UCSD-AML1 (cell line): Measurements from ENCODE around the gene BMP8A.
A peak's percentile ranks its signal among the peaks of the same experiment; 100 is the strongest.
"Not testable (repeated sequence)": the region's sequence is repeated elsewhere in the genome, so short reads cannot be mapped to it uniquely, and the experiment has no call there.

Source experiments
- DNase-seq: peaks from one replicate; lab custom pipeline; 2025; ENCODE audit not compliant: unreplicated experiment; lab: John Stamatoyannopoulos, UW

Gene BMP8A

DNA sequence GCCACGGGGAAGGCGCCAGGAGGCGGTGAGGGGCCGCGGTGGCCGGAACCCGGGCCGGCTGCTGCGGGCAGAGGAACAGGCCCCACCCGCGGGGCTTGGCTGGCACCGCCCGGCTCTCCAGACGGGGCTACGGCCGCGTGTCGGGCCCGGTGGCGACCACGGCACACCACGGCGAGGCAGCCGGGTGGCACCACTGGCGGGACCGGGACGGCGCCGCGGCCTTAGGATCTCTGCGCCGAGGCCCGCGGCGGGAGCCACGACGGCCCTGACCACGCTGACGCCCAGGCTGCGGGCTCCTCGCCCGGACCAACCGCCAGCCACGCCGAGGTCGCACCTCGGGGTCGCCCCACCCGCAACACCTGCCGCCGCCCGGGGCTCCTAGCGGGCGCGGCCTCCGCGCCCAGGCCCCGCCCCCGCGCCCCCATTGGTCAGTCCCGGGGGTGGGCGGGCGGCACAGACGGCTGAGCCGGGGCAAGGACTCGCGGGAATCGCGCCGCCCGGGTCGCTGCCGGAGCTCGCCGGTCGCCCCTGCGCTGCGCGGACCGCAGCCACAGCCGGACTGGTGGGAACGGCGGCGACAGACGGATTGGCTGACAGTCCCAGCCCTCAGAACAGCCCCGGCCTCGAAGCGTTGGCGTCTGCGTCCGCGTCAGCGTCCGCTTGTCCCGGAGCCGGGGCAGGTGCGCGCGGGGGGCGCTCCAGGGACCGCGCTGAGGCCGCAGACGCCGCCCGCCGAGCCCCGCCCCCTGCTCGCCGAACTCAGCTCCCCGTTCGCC, at the start of gene BMP8A:
BMP8A (plus strand) TSS at position 491 of the 776 bp plus-strand sequence. CDS start 356 bp downstream, outside the sequence.
- peak; percentile 73 for DNase-seq

DNA sequence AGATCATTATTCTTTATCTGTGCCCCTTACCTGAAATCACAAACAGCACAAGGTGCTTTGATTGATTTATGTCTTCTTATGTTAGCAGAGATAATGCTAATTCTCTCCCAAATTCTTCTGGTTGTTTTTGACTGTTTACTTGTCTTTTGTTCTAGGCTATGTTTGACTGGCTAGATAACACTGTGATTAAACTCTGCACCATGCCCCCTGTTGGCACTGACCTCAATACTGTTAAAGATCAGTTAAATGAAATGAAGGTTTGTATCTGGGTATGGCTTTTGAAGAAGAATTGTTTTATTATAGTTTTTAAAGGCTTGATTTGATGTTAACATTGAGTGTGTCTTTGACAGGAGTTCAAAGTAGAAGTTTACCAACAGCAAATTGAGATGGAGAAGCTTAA, 49.6 kb upstream of the BMP8A start:
- DNase-seq, result no peak

DNA sequence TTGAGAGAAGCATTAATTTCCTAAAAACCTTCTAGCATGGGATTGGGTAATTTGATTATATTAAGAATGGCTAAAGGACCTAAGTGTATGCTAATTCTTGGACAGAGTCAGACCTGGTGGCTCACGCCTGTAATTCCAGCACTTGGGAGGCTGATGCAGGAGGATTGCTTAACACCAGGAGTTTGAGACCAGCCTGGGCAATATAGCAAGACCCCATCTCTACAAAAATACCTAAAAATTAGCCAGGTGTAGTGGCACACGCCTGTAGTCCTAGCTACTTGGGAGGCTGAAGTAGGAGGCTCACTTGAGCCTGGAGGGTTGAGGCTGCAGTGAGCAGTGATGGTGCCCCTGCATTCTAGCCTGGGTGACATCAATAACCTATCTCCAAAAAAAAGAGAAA, 45.9 kb upstream of the BMP8A start:
- DNase-seq, result no peak

- DNase-seq, result no peak
Observed at GRCh38 chr1:39446986-39447567, 44.4 kb upstream of the BMP8A start.

- DNase-seq, result not testable (repeated sequence)
Observed at GRCh38 chr1:39450041-39450440, 41.4 kb upstream of the BMP8A start.

DNA sequence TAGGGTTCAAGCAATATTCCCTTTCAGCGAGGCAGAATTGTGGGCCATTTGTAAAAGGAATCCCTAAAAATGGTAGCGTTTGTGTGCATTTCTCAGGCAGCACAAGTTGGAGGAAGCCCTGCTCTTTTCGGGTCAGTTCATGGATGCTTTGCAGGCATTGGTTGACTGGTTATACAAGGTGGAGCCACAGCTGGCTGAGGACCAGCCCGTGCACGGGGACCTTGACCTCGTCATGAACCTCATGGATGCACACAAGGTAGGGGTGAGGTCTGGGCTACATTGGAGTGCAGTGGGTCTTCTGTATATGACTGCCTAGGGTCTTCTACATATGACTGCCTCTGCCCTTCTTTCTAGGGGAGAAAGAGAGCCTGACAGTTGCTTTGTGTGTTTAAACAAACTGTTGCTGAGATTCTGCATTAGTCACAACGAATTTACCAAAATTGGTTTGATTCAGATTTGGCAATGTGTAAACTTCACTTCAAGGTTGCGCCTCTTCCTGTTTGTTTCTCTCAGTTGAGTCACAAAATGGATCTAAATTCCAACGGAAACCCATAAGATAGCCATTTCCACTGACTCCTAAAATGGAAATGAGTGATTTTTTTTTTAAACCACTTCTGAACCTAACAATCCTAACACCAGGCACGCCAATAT, 40.4 kb upstream of the BMP8A start:
- no peak for DNase-seq

- no peak for DNase-seq
Observed at GRCh38 chr1:39452081-39452480, 39.4 kb upstream of the BMP8A start.

DNA sequence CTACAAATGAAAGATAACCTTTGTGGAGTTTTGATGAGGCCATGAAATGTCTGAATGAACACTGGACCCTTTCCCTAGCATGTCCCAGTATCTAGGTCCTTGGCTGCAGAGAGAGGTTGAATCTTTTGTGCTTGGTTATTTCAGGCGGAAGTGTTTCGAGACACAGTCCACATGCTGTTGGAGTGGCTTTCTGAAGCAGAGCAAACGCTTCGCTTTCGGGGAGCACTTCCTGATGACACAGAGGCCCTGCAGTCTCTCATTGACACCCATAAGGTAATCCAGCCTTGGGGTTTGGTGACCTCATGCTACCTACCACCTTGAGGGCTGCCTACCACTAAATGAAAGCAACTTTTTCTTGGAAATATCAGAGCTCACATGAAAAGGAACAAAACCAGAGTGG, 38.9 kb upstream of the BMP8A start:
- DNase-seq, result no peak

DNA sequence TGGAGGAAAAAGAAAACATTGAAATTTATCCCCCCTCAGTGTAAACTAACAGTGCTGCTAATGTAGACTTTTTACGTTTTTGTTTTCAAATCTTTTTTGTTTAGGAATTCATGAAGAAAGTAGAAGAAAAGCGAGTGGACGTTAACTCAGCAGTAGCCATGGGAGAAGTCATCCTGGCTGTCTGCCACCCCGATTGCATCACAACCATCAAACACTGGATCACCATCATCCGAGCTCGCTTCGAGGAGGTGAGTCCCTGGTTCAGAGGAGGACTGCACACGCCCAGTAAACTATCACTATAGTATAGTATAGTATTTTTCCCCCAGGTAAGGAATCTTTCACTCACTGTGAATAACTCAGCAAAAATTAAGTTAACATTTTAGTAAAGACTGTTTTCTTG, 37.8 kb upstream of the BMP8A start:
- no peak for DNase-seq

GRCh38 chr1:39458991-39459390, 32.4 kb upstream of the BMP8A start:
- DNase-seq, result no peak

DNA sequence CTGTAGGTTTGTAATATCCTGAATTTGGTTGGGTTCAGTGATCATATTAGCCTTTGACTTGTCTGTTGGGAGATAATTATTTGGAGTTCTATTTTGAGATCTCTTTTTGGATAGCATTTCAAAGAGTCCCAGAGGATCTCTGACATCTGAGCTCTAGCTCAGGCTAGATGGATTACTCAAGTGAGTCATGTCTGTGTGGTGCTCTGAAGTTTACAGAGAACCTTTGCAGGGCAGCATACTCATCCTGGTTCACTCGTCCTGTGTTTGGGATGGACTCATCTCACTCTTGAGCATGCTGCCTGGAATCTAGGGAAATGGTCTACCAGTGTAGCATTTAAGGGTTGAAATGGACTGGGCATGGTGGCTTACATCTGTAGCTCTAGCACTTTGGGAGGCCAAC, 29.4 kb upstream of the BMP8A start:
- no peak for DNase-seq

DNA sequence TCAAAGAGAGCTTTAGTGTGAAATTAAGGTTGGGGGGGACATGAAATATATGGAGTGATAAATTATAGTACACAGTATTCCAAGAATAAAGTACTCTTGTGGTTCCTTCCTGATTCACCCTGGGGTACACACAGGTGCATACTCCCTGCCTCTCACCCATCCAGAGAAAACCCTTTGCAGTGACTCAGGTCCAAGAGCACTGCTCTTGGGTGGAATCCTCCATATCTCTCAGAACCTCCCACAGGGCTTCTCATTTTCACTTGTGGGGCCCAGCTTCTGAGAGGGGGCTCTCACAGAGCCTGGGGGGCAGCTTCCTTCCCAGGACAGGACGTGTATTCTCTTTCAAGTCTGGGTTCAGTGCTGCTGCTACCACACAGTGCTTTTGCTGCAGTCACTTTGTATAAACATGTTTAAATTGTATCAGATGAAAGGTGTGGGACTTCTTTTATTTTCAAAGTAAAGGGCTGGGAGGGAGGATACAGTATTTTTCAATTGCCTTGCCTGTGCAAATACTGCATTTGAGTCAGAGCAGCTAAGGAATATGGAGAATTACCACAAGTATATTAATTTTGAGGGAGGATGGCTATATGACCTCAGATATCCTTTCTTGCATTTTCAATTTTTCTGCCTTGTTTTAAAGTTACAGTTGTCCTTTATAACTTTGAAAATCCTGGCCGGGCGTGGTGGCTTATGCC, 24.9 kb upstream of the BMP8A start:
- DNase-seq, result no peak

DNA sequence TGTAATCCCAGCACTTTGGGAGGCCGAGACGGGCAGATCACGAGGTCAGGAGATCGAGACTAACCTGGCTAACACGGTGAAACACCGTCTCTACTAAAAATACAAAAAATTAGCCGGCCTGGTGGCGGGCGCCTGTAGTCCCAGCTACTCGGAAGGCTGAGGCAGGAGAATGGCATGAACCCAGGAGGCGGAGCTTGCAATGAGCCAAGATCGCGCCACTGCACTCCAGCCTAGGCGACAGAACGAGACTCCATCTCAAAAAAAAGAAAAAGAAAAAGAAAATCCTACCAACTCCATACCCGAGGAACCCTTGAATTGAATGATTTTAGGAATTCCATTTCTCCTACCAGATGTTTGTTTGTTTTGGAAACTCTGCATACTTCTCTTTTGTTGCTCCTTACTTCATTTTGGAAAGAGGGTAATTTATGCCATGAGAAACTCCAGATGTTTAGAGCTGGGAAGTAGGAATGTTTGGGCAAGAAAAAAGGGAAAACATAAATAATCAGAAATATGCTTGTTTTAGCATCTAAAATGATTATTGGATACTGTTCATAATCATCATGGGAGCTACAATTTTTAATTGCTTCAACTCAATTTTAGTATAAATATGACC, 24.2 kb upstream of the BMP8A start:
- DNase-seq, result not testable (repeated sequence)

DNA sequence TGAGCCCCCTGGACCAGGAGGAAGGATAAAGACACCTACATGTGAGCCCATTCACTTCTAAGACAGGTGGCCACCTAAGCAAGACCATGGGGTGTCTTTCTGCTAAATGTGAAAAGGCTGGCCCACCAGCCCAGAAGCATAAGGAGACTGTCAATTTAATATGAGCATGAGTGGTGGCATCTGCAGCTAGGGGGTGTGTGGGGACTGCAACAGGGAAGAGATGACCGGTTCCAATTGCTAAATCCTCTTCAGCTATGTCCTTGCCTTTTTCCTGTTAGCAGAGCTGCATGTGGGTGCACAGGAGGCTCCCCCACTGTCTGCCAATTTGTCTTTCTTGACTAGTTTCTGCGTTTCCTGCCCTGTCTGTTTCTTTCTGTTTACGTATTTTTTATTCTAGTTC, 22.3 kb upstream of the BMP8A start:
- no peak for DNase-seq

GRCh38 chr1:39470040-39470439, 21.4 kb upstream of the BMP8A start:
- DNase-seq, result no peak

- no peak for DNase-seq
Observed at GRCh38 chr1:39472826-39473225, 18.6 kb upstream of the BMP8A start.

- no peak for DNase-seq
Observed at GRCh38 chr1:39473324-39473723, 18.1 kb upstream of the BMP8A start.

DNA sequence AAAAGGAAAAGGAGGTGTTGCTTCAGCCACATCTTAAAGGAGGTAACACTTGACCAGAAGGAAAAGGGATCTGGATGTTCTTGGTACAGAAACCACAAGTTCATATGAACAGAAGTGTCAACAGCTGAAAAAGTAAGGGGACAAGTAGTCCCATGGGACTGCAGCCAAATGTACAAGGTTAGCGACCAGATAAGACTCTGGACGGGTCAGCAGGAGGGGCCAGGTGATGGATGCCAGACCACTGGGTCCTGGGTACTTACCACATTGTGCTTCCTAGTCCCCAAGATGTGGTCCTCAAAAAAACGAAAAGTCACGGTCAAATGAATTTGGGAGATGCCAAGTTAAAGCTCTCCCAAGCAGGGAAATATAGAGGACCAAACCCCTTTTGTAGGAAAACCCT, 16.6 kb upstream of the BMP8A start:
- no peak for DNase-seq

- DNase-seq, result not testable (repeated sequence)
Observed at GRCh38 chr1:39475551-39475950, 15.9 kb upstream of the BMP8A start.

GRCh38 chr1:39478126-39478915, 13.1 kb upstream of the BMP8A start:
- no peak for DNase-seq
